Measurements from ENCODE around the gene HEXB.
"Not testable (repeated sequence)": the region's sequence is repeated elsewhere in the genome, so short reads cannot be mapped to it uniquely, and the experiment has no call there.

HEXB gene

GRCh38 chr5:74660140-74660539, 24.9 kb upstream of the HEXB start:
- no peak for DNase-seq

DNA sequence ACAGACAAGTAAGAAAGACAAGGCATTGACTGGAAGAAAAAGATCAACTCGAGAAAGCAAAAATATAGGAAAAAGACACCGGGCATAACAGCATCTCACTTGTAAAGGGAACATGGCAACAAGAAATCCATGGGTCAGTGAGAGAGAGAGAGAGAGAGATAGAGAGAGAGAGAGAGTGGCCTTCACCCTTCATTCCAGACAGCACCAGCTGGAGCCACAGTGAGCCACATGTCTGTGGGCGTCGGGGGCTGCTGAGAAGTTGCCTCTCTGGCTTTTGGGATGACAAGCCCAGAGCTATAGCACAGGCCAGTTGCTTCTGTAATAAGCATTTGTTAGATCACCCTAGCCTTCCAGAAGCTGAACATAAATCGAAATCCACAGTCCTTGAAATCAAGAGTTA, 24.2 kb upstream of the HEXB start:
- DNase-seq = no peak

DNA sequence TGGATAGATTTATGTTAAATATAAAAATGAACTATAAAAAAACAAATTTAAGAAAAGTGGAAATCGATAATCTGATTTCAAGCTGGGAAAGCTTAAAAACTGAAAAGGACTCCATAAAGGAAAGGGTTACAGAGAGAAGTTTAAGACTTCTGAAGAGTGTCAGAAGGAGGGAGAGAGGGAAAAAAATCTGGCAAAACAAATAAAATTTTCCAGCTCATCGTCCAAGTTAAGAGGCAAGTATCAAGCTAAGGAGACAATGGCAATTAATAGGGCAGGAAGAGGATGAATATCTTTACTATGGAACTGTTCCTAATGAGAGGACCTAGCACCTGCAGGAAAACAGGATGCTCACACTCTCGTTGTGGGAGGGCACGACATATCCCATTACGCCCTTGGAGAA, 20.5 kb upstream of the HEXB start:
- DNase-seq = no peak

- DNase-seq = no peak
These were observed 19.8 kb upstream of the HEXB start for GRCh38 chr5:74665273-74665672.

DNA sequence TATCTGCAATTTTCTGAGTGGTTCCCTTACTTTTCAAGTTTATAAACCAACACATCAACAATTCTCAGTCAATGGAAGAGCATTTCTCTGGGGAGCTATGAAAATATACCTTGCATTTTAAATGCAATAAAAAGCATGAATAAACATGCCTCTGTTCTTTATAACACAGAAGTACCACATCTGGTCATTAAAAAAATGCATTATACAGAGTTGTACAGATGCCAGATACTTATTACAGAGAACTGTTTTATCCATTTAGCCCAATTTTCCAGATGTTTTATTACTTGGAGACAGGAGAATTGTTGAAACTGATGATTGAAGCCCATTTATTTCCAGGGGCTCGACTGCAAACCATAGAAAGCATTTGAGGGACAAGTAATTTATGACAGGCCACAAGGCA, 19.2 kb upstream of the HEXB start:
- DNase-seq = no peak

GRCh38 chr5:74667396-74667795, 17.6 kb upstream of the HEXB start:
- no peak for DNase-seq

GRCh38 chr5:74669821-74670220, 15.2 kb upstream of the HEXB start:
- no peak for DNase-seq

DNA sequence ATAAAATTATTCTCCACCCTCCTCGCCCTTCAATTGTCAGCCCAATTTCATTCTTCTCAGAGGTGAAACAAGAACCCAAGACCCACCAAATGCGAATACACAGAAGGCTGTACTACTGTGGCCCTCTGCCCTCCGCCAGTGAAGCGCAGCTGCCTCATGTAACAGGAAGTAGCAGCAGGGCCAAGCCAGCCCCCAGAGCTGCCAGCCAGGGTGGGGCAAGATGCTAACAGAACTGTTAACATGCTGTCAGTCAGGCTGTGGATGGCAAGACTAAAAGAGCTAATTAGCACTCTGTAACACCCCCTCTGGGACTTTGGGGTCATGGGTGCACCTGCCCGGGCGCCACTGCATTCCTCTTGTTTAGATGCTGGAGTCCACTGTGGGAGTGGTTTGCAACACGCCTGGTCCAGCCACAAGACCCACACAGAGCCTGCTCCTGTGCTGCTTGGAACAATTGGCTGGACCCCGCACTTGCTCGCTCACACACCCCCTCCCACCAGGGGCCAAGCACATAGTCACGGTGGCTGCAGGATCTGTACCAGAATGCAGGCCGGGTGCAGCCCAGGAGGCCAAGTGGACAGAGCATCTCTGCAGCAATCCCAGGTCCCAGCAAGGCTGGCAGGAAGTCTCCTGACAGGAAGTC, 14.5 kb upstream of the HEXB start:
- DNase-seq = no peak

DNA sequence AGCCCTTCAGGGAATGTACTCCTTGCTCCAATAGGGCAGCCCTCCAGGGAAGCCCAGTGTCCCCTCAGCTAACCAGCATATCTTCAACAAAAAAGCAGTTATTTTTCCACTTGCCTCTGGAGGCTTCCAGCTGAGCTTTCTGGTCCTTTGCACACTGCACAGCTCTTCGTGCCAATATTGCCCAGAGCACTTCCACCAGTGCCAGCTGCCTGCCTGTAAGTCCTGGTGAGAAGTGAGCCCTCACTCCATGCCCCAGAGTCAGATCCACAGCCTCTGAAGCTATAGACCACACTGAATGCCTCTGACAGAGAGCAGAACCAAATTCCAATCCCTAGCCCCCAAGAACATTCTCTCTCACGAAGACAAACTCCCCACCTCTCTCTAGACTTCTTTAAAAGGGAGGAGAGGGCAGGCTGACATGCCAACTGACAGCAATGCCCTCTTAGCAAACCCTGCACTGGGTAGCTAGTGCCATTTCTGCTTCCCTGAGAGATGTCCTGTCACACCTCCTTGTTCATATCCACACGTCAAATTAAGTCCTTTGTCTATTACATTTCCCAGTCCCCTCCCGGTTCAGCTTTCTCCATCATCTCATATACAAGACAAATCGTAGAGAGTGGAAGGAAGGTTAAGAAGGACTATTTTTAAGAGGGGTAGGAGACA, 12.7 kb upstream of the HEXB start:
- DNase-seq = no peak

- DNase-seq = no peak
These were observed 11.8 kb upstream of the HEXB start for GRCh38 chr5:74673011-74673790.

DNA sequence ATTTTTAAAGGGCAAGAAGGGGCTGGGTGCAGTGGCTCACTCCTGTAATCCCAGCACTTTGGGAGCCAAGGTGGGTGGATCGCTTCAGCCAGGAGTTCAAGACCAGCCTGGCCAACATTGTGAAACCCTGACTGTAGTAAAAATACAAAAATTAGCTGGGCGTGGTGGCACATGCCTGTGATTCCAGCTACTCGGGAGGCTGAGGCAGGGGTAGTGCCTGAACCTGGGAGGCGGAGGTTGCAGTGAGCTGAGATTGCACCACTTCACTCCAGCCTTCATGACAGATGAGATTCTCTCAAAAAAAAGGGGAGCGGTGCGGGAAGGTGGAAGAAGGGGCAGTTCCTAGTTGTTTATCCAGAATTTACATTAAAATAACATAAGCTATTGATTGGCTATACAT, 8.6 kb upstream of the HEXB start:
- DNase-seq = not testable (repeated sequence)

- not testable (repeated sequence) for DNase-seq
These were observed 6.9 kb upstream of the HEXB start for GRCh38 chr5:74678123-74678522.

- DNase-seq = not testable (repeated sequence)
These were observed 5.7 kb upstream of the HEXB start for GRCh38 chr5:74679300-74679699.

GRCh38 chr5:74679966-74680365, 5.1 kb upstream of the HEXB start:
- no peak for DNase-seq

DNA sequence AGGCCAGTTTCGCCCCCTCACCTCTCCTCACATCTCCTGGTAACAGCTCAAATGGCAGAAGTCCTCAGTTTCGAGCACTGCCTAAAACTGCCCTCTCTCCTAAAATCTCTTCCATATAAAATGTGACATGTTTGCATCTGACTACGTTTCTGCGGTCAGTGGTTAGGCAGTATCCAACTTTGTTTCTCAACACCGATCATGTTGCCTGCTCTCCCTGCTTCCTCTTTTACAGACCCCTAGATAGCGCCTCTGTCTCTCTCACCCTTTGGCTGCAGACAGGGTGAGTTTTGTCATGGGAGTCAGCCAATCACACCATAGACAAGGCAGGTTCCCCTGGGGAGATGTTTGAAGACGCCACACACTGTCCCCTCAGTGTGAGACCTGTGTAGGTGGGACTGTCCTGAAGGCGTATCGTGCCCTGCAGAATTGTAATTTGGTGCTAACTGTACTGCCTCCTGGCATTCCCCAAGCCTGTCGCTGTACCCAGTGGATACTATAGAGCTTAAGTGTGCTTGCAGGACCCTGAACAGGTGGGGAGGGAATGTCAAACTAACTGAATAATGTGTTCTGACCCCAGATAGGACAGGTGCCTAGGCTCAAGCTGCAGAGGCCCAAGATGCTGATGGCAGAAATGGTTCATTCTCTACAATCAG, 1.1 kb downstream of the HEXB start:
- no peak for DNase-seq

DNA sequence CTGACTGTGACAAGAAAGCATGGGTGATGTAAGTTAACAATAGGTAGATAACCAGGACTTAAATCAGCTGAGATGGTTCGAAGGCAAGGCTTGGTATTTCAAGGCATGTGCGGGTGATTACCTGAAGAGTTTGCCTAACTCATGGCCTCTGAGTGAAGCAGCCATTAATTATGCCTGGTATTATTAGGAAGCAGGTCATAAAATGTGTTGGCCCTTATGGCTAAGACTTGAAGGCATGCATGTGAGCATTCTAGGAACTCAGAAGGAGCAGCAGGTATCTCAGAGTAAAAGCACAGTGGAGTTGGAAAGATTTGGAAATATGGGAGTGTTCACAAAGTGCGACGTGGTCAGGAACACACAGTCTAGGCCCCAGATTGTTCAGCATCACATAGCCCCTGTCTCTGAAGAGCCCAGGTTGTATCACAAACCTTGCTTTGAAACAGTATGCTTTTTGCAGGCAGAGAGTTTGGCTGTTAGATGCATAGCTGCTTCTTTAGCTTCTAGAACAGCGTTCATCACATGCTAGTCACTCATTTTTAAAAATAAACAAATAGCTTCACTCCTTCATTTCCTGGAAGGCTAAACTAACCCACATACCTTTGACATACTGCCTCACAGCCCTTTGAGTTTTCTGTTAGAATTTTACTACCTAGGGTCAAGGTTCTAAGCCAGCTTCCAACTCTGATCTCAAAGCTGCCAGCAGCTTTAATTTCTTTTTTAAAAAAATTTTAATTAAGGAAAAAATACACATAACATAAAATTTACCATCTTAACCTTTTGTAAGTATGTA, 2.1 kb downstream of the HEXB start:
- DNase-seq = no peak

- DNase-seq = no peak
These were observed 8.2 kb downstream of the HEXB start for GRCh38 chr5:74693191-74693590.

DNA sequence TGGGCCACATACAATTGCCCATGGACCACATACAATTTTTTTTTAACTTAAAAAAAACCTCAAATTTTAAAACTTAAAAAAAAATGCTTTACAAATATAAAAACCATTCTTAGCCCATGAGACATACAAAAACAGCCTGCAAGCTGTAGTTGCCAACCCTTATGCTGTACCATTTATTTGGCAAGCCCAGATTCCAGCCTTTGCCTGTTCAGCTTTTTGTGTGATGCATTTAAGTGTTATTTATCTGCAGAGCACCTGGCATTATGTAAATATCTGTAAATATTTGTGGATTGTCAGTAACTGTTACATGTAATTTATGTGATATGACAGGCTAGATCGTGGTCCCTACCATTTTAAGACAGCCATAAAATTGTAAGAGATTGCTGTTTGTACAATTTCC, 32.6 kb downstream of the HEXB start:
- no peak for DNase-seq

DNA sequence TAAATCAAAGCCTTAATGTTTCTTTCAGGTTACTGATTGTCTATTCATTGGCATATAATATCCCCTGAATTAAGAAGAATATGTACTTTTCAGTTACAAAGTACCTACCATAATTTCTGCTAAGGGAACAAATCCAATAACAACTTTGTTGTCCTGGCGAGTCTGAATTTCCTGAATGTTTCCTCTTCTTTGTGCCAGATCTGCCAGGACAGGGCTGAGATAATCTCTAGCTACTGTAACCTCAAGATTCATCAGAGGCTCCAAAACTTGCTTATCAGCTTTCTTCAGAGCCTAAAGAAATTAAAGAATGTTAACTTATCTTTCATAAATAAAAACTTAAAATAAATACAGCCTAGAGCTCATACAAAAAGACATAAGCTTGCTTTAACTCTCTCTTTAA, 37.2 kb downstream of the HEXB start:
- DNase-seq = no peak

DNA sequence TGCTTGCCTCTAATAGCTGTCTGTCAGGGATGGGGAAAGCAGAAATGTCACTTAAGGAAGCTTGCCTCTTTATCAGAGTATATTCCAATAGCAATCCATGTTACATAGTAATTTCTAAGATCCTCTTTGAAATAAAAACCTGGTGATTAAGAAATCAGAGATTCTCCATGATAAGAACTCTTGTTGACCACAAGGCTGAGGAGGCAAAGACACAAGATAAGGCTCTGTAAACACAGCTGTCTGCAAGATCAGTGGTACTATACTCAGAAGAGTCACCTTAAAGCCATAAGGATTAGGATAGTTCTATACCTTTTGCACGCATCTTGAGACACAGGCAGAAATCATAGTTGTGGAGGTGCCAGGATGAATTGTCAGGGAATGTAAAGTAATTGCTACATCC, 40.3 kb downstream of the HEXB start:
- DNase-seq = no peak

GRCh38 chr5:74736759-74737158, 51.7 kb downstream of the HEXB start:
- no peak for DNase-seq

DNA sequence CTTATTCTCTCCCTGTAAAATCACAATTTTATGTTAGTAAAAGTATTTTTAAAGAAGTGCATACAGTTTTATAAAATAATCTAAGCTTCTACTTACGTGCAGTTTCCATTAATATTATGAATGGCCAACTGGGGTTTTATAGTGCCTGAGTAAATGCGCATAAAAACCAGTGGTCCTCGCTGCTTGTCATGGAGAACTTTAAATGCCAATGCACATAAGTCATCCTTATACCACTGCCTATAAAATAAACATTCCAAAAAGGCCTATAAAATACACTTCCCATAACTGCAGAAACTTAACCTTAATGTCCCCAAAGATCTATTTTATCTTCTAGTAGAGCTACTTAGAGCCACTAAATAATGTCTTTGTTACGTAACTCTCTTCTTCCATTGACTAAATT, 53.4 kb downstream of the HEXB start:
- DNase-seq = no peak

DNA sequence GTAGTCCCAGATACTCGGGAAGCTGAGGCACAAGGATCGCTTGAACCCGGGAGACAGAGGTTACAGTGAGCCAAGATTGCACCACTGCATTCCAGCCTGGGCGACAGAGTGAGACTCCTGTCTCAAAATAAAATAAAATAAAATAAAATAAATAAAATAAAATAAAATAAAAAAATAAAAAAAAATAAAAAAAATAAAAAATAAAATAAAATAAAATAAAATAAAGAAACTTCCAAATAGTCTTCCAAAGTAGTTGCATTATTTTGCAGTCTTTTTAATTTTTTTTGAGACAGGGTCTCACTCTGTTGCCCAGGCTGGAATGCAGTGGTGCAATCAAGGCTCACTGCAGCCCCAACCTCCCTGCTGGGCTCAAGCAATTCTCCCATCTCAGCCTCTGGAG, 63.7 kb downstream of the HEXB start:
- DNase-seq = not testable (repeated sequence)

All from T1000 (cell line).